ENCODE data around the gene MDM2. TPM values are rescaled to one million over a fixed set of nuclear protein-coding genes. Genes with fewer than 3 reads are reported as not detected.
A peak's percentile ranks its signal among the peaks of the same experiment; 100 is the strongest.

MDM2 gene
- polyA plus RNA-seq, 3 donors, result 16.2 to 39.9 (median 27.6) TPM

- DNase-seq, result no peak
- no peak overlapping the region for H3K27ac Mint-ChIP-seq
- Histone ChIP-seq H3K79me2 (ENCODE audit: insufficient read depth, low read length) (no peaks in the 10 kb centered on the region), H3K27ac (ENCODE audit: low read depth in 1 of 2, low read length in 2 of 2) (no peak overlapping the region), H3K36me3 (replicated peaks in 1 of 2; ENCODE audit: control insufficient read depth in 1 of 2, insufficient read depth in 2 of 2, low read length in 2 of 2) (peaks cover 10 to 54% of the 10 kb centered on the region in 2 donors), H3K27me3 (ENCODE audit: control insufficient read depth in 2 of 2, insufficient read depth in 2 of 2, low read length in 2 of 2) (no peaks in the 10 kb centered on the region), H3K4me3 (replicated peaks in 1 of 3; ENCODE audit: low read depth in 2 of 3, low read length in 3 of 3) (no peak overlapping the region), H3K4me1 (ENCODE audit: control insufficient read depth in 1 of 2, insufficient read depth in 2 of 2, low read length in 2 of 2) (no peaks in the 10 kb centered on the region), H2AFZ (ENCODE audit: insufficient read depth, low read depth, low read length, poor library complexity, severe bottlenecking) (no peak overlapping the region), H3K4me2 (replicated peaks; ENCODE audit: extremely low read depth, low read length, poor library complexity, severe bottlenecking) (no peak overlapping the region), H3K9ac (ENCODE audit: insufficient read depth, low read length, poor library complexity, severe bottlenecking) (no peak overlapping the region), H3K9me3 (replicated peaks in 1 of 2; ENCODE audit: control insufficient read depth in 1 of 2, insufficient read depth in 1 of 2, low read length in 2 of 2) (no peaks in the 10 kb centered on the region), H4K20me1 (ENCODE audit: insufficient read depth, low read length) (no peaks in the 10 kb centered on the region)
- no peak overlapping the region for H3K4me3 Mint-ChIP-seq
- H3K36me3 Mint-ChIP-seq, result peaks cover 37 to 54% of the 10 kb centered on the region in 2 donors
- no peaks in the 10 kb centered on the region for H3K4me1 Mint-ChIP-seq
- peaks cover 0 to 3% (median 0%) of the 10 kb centered on the region in 7 donors for H3K9me3 Mint-ChIP-seq
- H3K27me3 Mint-ChIP-seq (ENCODE audit: low read depth in 3 of 3), result peaks cover 0 to 2% (median 0%) of the 10 kb centered on the region in 3 donors
- 100% methylated on average over 4 of the region's 5 CpGs for WGBS (ENCODE audit: insufficient coverage)
- TF ChIP-seq, protein P1, sequence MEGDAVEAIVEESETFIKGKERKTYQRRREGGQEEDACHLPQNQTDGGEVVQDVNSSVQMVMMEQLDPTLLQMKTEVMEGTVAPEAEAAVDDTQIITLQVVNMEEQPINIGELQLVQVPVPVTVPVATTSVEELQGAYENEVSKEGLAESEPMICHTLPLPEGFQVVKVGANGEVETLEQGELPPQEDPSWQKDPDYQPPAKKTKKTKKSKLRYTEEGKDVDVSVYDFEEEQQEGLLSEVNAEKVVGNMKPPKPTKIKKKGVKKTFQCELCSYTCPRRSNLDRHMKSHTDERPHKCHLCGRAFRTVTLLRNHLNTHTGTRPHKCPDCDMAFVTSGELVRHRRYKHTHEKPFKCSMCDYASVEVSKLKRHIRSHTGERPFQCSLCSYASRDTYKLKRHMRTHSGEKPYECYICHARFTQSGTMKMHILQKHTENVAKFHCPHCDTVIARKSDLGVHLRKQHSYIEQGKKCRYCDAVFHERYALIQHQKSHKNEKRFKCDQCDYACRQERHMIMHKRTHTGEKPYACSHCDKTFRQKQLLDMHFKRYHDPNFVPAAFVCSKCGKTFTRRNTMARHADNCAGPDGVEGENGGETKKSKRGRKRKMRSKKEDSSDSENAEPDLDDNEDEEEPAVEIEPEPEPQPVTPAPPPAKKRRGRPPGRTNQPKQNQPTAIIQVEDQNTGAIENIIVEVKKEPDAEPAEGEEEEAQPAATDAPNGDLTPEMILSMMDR (IDR thresholded peaks at IDR 0.05), result no peak
- intact Hi-C loops (cut with micrococcal nuclease), result no loop called here
Measured at GRCh38 chr12:68884251-68884650, 76.3 kb downstream of the MDM2 start.

GRCh38 chr12:68885381-68885780 lies 77.4 kb downstream of the MDM2 start:
- H3K79me2 ChIP-seq (ENCODE audit: insufficient read depth, low read length), result no peaks in the 10 kb centered on the region
- no peak overlapping the region for H3K4me3 ChIP-seq (replicated peaks in 1 of 3; ENCODE audit: low read depth in 2 of 3, low read length in 3 of 3)
- no peaks in the 10 kb centered on the region for H3K9me3 ChIP-seq (replicated peaks in 1 of 2; ENCODE audit: control insufficient read depth in 1 of 2, insufficient read depth in 1 of 2, low read length in 2 of 2)
- H3K9ac ChIP-seq (ENCODE audit: insufficient read depth, low read length, poor library complexity, severe bottlenecking), result no peak overlapping the region
- Mint-ChIP-seq H3K27ac (peak overlapping the region in 1 of 7 donors; percentile 42), H3K9me3 (peaks cover 0 to 3% (median 0%) of the 10 kb centered on the region in 7 donors), H3K27me3 (ENCODE audit: low read depth in 3 of 3) (no peaks in the 10 kb centered on the region), H3K36me3 (peaks cover 31 to 42% of the 10 kb centered on the region in 2 donors), H3K4me1 (peaks cover 2% of the 10 kb centered on the region), H3K4me3 (no peak overlapping the region)
- intact Hi-C loops (cut with micrococcal nuclease), result no loop called here
- peaks cover 10 to 43% of the 10 kb centered on the region in 2 donors for H3K36me3 ChIP-seq (replicated peaks in 1 of 2; ENCODE audit: control insufficient read depth in 1 of 2, insufficient read depth in 2 of 2, low read length in 2 of 2)
- WGBS (ENCODE audit: insufficient coverage), result 89% methylated on average over 1 of the region's 3 CpGs
- no peak overlapping the region for H2AFZ ChIP-seq (ENCODE audit: insufficient read depth, low read depth, low read length, poor library complexity, severe bottlenecking)
- H3K4me2 ChIP-seq (replicated peaks; ENCODE audit: extremely low read depth, low read length, poor library complexity, severe bottlenecking), result no peak overlapping the region
- no peaks in the 10 kb centered on the region for H3K4me1 ChIP-seq (ENCODE audit: control insufficient read depth in 1 of 2, insufficient read depth in 2 of 2, low read length in 2 of 2)
- H3K27me3 ChIP-seq (ENCODE audit: control insufficient read depth in 2 of 2, insufficient read depth in 2 of 2, low read length in 2 of 2), result no peaks in the 10 kb centered on the region
- no peak for DNase-seq
- H4K20me1 ChIP-seq (ENCODE audit: insufficient read depth, low read length), result no peaks in the 10 kb centered on the region
- TF ChIP-seq, protein P1 (IDR thresholded peaks at IDR 0.05), result no peak
- H3K27ac ChIP-seq (ENCODE audit: low read depth in 1 of 2, low read length in 2 of 2), result no peak overlapping the region
